Body of pancreas (tissue), 4 donors: ENCODE data around the gene TUBA8. TPM values are rescaled to one million over a fixed set of nuclear protein-coding genes. Genes with fewer than 3 reads are reported as not detected.
"Not testable (repeated sequence)": the region's sequence is repeated elsewhere in the genome, so short reads cannot be mapped to it uniquely, and the experiment has no call there.

Source experiments
- ATAC-seq: fragments of 150-250 bp; one replicate; pipeline ENCODE4 v1.9.1; 2016
- DNase-seq, 4 donors: peaks; one replicate each; pipeline ENCODE4 v3.0.0-alpha.2; 2019
- H3K27ac ChIP-seq, 4 donors: fragments of 200-600 bp; sonication (generic); 1 replicate in 3 of 4; 2 replicates in 1 of 4; pipeline versions ENCODE4 v1.5.1 to v1.6.1; 2016 to 2019; ENCODE audit warnings: mild to moderate bottlenecking in 1 of 4, mixed read lengths in 1 of 4, moderate library complexity in 1 of 4
- H3K27me3 ChIP-seq, 2 donors: fragments of 200-600 bp; sonication (generic); one replicate each; pipeline ENCODE4 v1.6.0; 2016; ENCODE audit warnings: mild to moderate bottlenecking in 1 of 2
- H3K36me3 ChIP-seq, 2 donors: fragments of 200-600 bp; sonication (generic); replicated peaks in 1 of 2; 2 replicates each; pipeline ENCODE4 v1.5.1; 2016; ENCODE audit warnings: low read depth in 2 of 2; ENCODE audit not compliant: insufficient read depth in 1 of 2
- H3K4me1 ChIP-seq: fragments of 200-600 bp; sonication (generic); one replicate; pipeline ENCODE4 v1.6.0; 2016
- H3K4me3 ChIP-seq, 2 donors: fragments of 200-600 bp; sonication (generic); 1 replicate in 1 of 2; 2 replicates in 1 of 2; pipeline ENCODE4 v1.5.1; 2016 to 2019
- H3K9me3 ChIP-seq, 3 donors: fragments of 200-600 bp; sonication (generic); 1 replicate in 2 of 3; 2 replicates in 1 of 3; pipeline ENCODE4 v1.5.1; 2016
- POLR2A ChIP-seq, 3 donors: fragments of 450-650 bp; IDR thresholded peaks; one replicate each; pipeline ENCODE4 v1.6.1; 2016; ENCODE audit warnings: antibody characterized with exemption in 3 of 3, mild to moderate bottlenecking in 2 of 3
- WGBS, 2 donors: methylation state at CpG; one replicate each; pipeline ENCODE4 v1.1.5; 2017; 5-methylcytosine and 5-hydroxymethylcytosine counted together
- intact Hi-C: fragments of 100-400 bp; cut with DNase I; formaldehyde crosslinking; loops from one replicate; pipeline ENCODE4 v1.15.1; 2023
- total RNA-seq, 2 donors: library from RNA; depleted of rRNA; stranded (reverse); fragments of >200 nt; gene quantifications; one replicate each; pipeline ENCODE4 v1.1.0, GENCODE V29; 2016
- TF ChIP-seq, protein P1 (sequence below), 7 experiments: fragments of 450-650 bp in 4 of 7; fragments of 200-600 bp in 3 of 7; sonication (generic) in 3 of 7; IDR thresholded peaks; one replicate each; pipeline ENCODE4 v1.5.1; 2016 to 2019; ENCODE audit warnings: antibody characterized with exemption in 7 of 7

Gene TUBA8
- total RNA-seq, 2 donors from 2014 or later = 5.2 to 8.6 TPM

DNA sequence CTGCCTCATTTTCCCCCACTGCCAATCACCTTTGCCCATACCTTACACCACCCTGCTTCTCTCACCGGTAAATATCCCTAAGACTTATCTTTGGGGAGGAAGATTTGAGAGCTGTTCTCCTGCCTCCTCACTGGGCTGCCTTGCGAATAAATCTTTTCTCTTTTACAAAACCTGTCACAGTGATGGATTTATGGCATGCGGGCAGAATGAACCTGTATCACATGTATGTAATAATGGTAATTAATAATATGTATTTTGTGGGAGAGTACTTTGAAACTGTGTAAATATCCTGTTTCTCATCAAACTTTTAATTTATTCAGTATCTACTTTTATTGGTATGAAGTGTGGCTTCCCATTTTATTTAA lies 35.8 kb downstream of the TUBA8 start:
- no peaks in the 10 kb centered on the region for H3K9me3 ChIP-seq
- H3K27me3 ChIP-seq = no peaks in the 10 kb centered on the region
- H3K36me3 ChIP-seq = no peaks in the 10 kb centered on the region
- DNase-seq (no peak), ATAC-seq (no peak)
- TF ChIP-seq, protein P1, sequence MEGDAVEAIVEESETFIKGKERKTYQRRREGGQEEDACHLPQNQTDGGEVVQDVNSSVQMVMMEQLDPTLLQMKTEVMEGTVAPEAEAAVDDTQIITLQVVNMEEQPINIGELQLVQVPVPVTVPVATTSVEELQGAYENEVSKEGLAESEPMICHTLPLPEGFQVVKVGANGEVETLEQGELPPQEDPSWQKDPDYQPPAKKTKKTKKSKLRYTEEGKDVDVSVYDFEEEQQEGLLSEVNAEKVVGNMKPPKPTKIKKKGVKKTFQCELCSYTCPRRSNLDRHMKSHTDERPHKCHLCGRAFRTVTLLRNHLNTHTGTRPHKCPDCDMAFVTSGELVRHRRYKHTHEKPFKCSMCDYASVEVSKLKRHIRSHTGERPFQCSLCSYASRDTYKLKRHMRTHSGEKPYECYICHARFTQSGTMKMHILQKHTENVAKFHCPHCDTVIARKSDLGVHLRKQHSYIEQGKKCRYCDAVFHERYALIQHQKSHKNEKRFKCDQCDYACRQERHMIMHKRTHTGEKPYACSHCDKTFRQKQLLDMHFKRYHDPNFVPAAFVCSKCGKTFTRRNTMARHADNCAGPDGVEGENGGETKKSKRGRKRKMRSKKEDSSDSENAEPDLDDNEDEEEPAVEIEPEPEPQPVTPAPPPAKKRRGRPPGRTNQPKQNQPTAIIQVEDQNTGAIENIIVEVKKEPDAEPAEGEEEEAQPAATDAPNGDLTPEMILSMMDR (IDR thresholded peaks at IDR 0.05) = no peak
- TF ChIP-seq POLR2A (IDR thresholded peaks at IDR 0.05) = no peak
- WGBS, 2 donors = 82 to 86% methylated on average over 3 of the region's 3 CpGs
- no peak overlapping the region for H3K27ac ChIP-seq
- intact Hi-C loops = no loop called here
- no peak overlapping the region for H3K4me3 ChIP-seq
- peaks cover 6% of the 10 kb centered on the region for H3K4me1 ChIP-seq

DNA sequence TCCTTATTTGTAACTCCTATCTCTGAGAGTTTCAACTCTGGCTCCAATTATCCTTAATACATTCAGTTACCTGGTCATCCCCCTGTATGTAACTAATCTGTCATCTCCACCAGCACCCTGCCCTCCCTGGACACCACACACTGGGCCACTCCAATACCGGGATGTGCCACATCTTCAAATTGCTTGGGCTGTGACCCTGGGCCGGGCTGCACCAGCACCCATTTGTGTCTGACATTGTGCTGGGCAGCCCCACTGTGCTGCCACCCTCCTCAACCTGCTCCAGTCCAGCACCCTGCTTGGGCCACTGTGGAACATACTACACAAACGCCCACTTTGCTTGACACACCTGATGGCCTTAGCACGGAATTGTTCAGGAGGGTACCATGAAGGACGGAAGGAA lies 37.2 kb downstream of the TUBA8 start:
- H3K4me3 ChIP-seq = no peak overlapping the region
- 93% methylated on average over 5 of the region's 5 CpGs for WGBS, 2 donors
- intact Hi-C loops = no loop called here

DNA sequence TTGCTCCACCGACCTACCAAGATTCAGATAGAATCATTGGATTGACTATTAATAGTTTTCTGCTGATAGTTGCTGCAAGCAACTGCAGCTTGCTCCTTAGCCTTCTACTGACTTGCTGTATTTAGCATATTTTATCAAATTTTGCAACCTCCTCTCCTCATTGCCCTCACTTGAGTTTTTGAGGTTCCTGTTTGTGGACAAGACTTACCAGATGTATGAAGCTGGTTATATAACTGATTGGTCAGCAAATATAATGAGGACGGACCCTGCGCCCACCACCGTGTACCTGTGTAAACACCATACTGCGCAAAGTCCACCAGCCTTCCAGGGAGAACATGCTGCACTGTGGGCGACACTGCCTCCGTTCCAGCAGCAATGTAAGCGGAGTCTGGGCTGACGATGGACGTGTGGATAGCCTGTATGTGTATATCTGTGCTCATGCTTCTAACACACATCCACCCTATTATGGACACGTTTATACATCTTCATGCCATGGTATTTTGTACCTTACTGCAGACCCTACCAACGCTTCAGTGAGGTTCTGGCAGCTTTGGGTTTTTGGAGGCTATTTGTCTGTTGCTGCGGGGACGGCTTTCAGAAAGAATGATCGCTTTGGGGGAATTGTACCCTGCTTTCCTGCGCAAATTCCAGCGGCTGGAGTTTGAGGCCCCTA lies 37.8 kb downstream of the TUBA8 start:
- Histone ChIP-seq H3K4me3 (no peak overlapping the region), H3K27me3 (no peaks in the 10 kb centered on the region), H3K4me1 (peaks cover 6% of the 10 kb centered on the region), H3K27ac (no peak overlapping the region), H3K9me3 (no peaks in the 10 kb centered on the region), H3K36me3 (no peaks in the 10 kb centered on the region)
- WGBS, 2 donors = 86 to 89% methylated on average over 16 to 17 of the region's 17 CpGs
- intact Hi-C loops = no loop called here
- DNase-seq (no peak), ATAC-seq (no peak)
- TF ChIP-seq POLR2A (IDR thresholded peaks at IDR 0.05) = no peak
- TF ChIP-seq, protein P1 (IDR thresholded peaks at IDR 0.05) = no peak

More for the DNA sequence above, 37.2 kb downstream of the TUBA8 start:
- H3K4me1 ChIP-seq = peaks cover 6% of the 10 kb centered on the region
- no peak overlapping the region for H3K27ac ChIP-seq
- TF ChIP-seq, protein P1 (IDR thresholded peaks at IDR 0.05) = no peak
- TF ChIP-seq POLR2A (IDR thresholded peaks at IDR 0.05) = no peak
- ATAC-seq = no peak
- DNase-seq = no peak
- no peaks in the 10 kb centered on the region for H3K36me3 ChIP-seq
- H3K9me3 ChIP-seq = no peaks in the 10 kb centered on the region
- no peaks in the 10 kb centered on the region for H3K27me3 ChIP-seq

DNA sequence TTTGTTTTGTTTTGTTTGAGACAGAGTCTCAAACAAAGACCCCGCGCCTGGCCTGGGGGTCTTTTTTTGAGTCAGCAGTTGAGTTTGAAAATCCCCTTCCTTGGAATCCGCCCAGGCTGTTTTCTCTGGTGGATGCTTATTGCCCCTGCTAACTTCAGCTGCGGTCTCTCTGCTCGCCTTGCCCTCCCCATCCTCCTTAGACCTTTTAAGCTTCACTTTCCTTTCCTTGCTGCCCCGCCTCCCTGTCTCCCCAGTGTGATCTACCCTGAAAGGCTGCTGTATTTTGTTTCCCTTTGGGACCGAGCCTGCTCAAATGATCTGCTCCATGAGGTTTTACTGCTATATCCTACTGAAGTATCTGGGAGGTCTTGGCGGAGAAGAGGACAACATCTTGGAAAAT lies 41.9 kb downstream of the TUBA8 start:
- H3K4me1 ChIP-seq = peaks cover 6% of the 10 kb centered on the region
- DNase-seq (no peak), ATAC-seq (no peak)
- no peak overlapping the region for H3K27ac ChIP-seq
- H3K9me3 ChIP-seq = no peaks in the 10 kb centered on the region
- no peaks in the 10 kb centered on the region for H3K27me3 ChIP-seq
- TF ChIP-seq, protein P1 (IDR thresholded peaks at IDR 0.05) = no peak
- no peak for TF ChIP-seq POLR2A (IDR thresholded peaks at IDR 0.05)
- 92 to 94% methylated on average over 8 of the region's 8 CpGs for WGBS, 2 donors
- H3K36me3 ChIP-seq = no peaks in the 10 kb centered on the region
- intact Hi-C loops = no loop called here
- no peak overlapping the region for H3K4me3 ChIP-seq

DNA sequence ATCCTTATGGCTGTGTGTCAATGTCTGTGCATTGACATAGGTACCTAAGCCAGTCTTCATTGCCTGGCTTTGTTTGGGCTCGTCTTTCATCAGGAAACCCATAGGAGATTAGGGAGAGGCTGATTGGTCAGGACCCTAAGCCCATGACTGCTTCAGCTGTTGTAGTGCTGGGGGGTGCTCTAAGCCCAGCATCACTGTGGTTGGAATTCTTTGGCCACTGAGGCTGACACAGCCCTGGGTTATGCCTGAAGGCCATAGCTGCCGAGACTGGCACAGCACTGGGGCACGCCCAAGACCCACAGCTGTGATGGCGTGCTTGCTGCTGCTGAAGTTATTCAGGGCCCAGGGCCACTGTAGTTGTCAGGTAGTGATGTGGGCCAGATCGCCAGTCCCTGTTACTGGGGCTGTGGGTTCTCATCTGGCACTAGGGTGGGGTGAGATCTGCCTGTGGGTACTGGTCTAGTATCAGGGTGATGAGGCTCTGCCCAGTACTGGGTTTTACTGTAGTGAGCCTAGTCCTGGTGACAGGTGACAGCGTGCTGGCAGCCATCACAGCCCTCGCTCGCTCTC lies 44.3 kb downstream of the TUBA8 start:
- intact Hi-C loops = no loop called here

DNA sequence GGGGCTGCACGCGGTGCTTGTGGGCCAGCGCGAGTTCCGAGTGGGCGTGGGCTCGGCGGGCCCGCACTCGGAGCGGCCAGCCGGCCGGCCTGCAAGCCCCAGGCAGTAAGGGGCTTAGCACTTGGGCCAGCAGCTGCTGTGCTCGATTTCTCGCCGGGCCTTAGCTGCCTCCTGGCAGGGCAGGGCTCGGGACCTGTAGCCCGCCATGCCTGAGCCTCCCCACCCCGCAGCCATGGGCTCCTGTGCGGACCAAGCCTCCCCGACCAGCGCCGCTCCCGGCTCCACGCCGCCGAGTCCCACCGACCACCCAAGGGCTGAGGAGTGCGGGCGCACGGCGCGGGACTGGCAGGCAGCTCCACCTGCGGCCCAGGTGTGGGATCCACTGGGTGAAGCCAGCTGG lies 44.9 kb downstream of the TUBA8 start:
- DNase-seq, ATAC-seq, H3K27ac ChIP-seq, H3K36me3 ChIP-seq, H3K9me3 ChIP-seq, H3K4me1 ChIP-seq, H3K4me3 ChIP-seq, H3K27me3 ChIP-seq, intact Hi-C loops: not testable (repeated sequence)
- 86 to 95% methylated on average over 7 to 17 of the region's 34 CpGs for WGBS, 2 donors

More for the DNA sequence above, 44.3 kb downstream of the TUBA8 start:
- ATAC-seq (no peak), DNase-seq (no peak)
- no peaks in the 10 kb centered on the region for H3K4me1 ChIP-seq
- H3K27me3 ChIP-seq = no peaks in the 10 kb centered on the region
- no peaks in the 10 kb centered on the region for H3K9me3 ChIP-seq
- 89 to 90% methylated on average over 3 to 5 of the region's 8 CpGs for WGBS, 2 donors
- no peak for TF ChIP-seq POLR2A (IDR thresholded peaks at IDR 0.05)
- TF ChIP-seq, protein P1 (IDR thresholded peaks at IDR 0.05) = no peak
- H3K36me3 ChIP-seq = no peaks in the 10 kb centered on the region
- no peak overlapping the region for H3K27ac ChIP-seq
- no peak overlapping the region for H3K4me3 ChIP-seq
